Right atrium auricular region (tissue), 2 donors: Measurements from ENCODE around the gene ELMO2. TPM values are rescaled to one million over a fixed set of nuclear protein-coding genes. Genes with fewer than 3 reads are reported as not detected.

ENCODE experiments used
- DNase-seq: peaks from one replicate; pipeline ENCODE4 v3.0.0-alpha.2; 2019; ENCODE audit warnings: low spot score
- H3K27ac ChIP-seq, 2 donors: fragments of 200-600 bp; sonication (generic); 1 replicate in 1 of 2; 2 replicates in 1 of 2; pipeline ENCODE4 v1.5.1; 2016 to 2019
- H3K27me3 ChIP-seq, 2 donors: fragments of 200-600 bp; sonication (generic); one replicate each; pipeline versions ENCODE4 v1.5.1 to v1.6.0; 2017 to 2019
- H3K36me3 ChIP-seq: fragments of 200-600 bp; sonication (generic); one replicate; pipeline ENCODE4 v1.5.1; 2016
- H3K4me1 ChIP-seq, 2 donors: fragments of 200-600 bp; sonication (generic); one replicate each; pipeline versions ENCODE4 v1.5.1 to v1.6.0; 2017 to 2019
- H3K4me3 ChIP-seq, 2 donors: fragments of 200-600 bp; sonication (generic); 1 replicate in 1 of 2; 2 replicates in 1 of 2; pipeline ENCODE4 v1.5.1; 2017 to 2019; ENCODE audit warnings: mild to moderate bottlenecking in 1 of 2, moderate library complexity in 1 of 2
- H3K9me3 ChIP-seq, 2 donors: fragments of 200-600 bp; sonication (generic); one replicate each; pipeline ENCODE4 v1.5.1; 2019
- total RNA-seq, 2 donors: library from RNA; depleted of rRNA; stranded (reverse); fragments of >200 nt; gene quantifications; one replicate each; pipeline ENCODE4 v1.1.0, GENCODE V29; 2016
- TF ChIP-seq, protein P1 (sequence below), 2 donors: fragments of 200-600 bp; sonication (generic); IDR thresholded peaks; one replicate each; pipeline ENCODE4 v1.5.1; 2019; ENCODE audit warnings: antibody characterized with exemption in 2 of 2

The ELMO2 gene
- total RNA-seq, 2 donors from 2014 or later, result 29.4 to 32.7 TPM

DNA sequence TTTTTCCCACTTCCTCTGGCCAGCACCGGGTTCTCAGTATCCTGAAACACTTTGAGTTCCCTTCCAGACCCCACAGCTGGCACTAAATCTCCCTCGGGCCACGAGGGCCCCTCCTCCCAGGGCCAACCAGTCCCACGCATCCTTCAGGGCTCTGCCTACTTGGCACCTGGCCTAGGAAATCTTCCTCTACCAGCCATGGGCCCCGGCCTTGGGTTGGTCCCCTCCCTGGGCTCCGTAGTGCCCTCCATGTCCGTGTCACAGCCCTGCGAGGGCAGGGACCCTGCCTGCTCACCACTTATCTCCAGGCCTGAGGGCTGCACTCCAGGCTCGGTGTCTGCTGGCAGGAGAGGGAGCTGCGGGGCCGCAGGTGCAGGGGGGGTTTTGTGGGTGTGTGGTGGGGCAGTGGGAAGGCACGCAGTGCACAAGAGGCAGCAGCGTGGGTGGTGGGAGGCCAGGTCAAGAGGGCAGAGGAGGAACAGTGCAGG, 49.3 kb downstream of the ELMO2 start:
- no peaks in the 10 kb centered on the region for H3K9me3 ChIP-seq
- H3K36me3 ChIP-seq, result no peaks in the 10 kb centered on the region
- H3K4me3 ChIP-seq, result no peak overlapping the region
- peak overlapping the region; percentile 36 to 48 for H3K27ac ChIP-seq
- H3K27me3 ChIP-seq, result no peaks in the 10 kb centered on the region
- H3K4me1 ChIP-seq, result peaks cover 0 to 65% of the 10 kb centered on the region in 2 donors
- TF ChIP-seq, protein P1, sequence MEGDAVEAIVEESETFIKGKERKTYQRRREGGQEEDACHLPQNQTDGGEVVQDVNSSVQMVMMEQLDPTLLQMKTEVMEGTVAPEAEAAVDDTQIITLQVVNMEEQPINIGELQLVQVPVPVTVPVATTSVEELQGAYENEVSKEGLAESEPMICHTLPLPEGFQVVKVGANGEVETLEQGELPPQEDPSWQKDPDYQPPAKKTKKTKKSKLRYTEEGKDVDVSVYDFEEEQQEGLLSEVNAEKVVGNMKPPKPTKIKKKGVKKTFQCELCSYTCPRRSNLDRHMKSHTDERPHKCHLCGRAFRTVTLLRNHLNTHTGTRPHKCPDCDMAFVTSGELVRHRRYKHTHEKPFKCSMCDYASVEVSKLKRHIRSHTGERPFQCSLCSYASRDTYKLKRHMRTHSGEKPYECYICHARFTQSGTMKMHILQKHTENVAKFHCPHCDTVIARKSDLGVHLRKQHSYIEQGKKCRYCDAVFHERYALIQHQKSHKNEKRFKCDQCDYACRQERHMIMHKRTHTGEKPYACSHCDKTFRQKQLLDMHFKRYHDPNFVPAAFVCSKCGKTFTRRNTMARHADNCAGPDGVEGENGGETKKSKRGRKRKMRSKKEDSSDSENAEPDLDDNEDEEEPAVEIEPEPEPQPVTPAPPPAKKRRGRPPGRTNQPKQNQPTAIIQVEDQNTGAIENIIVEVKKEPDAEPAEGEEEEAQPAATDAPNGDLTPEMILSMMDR (IDR thresholded peaks at IDR 0.05), result no peak
- DNase-seq, result no peak

DNA sequence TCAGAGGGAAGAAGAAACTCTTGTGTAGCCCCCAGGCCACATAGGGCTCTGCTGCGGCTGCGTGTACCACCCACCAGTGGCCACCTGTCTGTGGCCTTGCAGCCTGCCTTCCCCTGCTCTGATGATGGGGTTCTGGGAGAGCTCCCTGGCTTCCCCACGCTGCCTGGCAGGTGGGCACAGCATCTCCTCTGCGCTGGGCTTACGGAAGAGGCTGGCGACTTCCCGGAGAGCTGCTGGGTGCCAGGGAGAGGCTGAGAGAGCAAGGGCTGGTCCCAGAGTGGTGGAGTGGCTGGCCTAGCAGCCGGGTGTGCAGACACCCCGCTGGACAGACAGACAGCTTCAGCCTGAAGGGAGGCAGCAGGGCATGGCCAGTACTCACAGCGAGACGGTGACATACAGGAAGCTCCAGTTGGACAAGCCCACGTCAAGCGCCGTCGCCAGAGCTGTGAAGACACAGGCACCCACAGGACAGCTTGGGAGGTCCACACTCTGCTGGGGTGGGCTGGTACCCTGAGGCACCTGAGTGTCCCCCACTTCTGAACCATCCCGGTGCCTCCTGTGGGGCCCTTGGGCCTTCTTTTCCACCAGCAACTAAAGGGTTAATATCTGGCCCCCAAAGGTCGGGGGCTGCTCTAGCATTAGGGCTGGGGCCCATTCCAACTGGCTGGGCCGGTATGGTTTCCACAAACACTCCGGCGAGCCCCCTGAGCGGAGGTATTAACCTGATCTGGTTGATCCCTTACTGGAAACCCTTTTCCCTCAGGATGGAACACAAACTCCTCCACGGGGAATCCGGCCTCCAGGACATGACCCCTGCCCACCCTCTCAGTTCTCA, 50.0 kb downstream of the ELMO2 start:
- DNase-seq, result no peak
- H3K4me3 ChIP-seq, result no peak overlapping the region
- peaks cover 0 to 59% of the 10 kb centered on the region in 2 donors for H3K4me1 ChIP-seq
- peak overlapping the region; percentile 36 to 48 for H3K27ac ChIP-seq
- no peaks in the 10 kb centered on the region for H3K27me3 ChIP-seq
- no peaks in the 10 kb centered on the region for H3K36me3 ChIP-seq
- TF ChIP-seq, protein P1 (IDR thresholded peaks at IDR 0.05), result no peak
- no peaks in the 10 kb centered on the region for H3K9me3 ChIP-seq

DNA sequence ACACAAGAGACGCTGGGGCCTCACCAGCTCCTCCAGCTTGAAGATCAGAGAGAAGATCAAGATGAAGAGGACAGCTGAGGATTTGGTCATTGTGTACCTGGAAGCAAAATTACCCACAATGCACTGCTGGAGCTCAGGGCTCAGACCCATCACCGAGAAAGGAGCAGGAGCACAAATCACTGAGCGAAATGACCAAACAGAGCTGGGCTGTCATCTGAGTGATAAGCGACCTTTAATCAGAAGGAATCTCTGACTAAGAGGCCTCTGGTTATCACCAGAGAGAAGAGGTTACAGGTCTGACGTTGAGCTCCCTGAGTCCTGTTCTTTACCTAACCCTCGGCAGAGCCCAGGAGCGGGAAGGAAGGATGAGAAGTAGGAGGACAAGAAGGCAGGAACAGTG, 50.6 kb downstream of the ELMO2 start:
- Histone ChIP-seq H3K36me3 (no peaks in the 10 kb centered on the region), H3K27me3 (no peaks in the 10 kb centered on the region), H3K9me3 (no peaks in the 10 kb centered on the region), H3K4me3 (no peak overlapping the region), H3K4me1 (peaks cover 0 to 52% of the 10 kb centered on the region in 2 donors), H3K27ac (no peak overlapping the region)
- DNase-seq, result no peak
- TF ChIP-seq, protein P1 (IDR thresholded peaks at IDR 0.05), result no peak

DNA sequence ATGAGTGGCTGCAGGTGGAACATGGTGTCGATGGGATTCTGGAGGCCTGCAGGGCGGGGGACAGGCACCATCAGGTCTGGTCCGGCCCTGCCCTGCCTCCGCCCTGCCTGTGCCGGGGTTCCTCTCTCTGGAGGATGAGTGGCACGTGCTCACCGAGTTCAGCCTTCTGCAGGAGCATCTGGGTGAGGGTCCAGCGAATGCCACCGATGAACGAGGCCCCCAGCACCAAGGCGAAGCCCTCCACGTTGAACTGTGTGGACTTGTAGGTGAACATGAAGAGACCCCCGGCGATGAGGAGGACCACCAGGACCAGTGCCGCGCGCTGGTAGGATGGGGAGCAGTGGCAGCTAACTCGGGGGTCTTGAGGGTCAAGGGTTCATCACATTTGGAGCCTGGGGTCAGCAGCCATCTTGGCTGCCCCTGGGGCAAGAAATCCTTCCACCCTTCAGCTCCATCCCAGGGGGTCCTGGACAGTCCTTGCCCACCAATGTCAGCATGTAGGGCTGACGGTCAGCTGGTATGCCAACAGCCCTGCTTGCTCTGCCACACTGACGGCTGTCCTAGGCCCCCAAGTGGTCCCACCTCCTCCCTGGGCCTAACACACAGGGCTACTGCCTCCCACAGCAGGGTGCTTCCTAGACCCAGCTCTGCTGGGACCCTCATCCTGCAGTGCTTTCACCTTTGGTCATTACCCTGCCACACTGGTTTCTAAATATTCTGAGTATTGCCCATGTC, 51.3 kb downstream of the ELMO2 start:
- Histone ChIP-seq H3K36me3 (no peaks in the 10 kb centered on the region), H3K4me1 (peaks cover 0 to 45% of the 10 kb centered on the region in 2 donors), H3K9me3 (no peaks in the 10 kb centered on the region), H3K27me3 (no peaks in the 10 kb centered on the region), H3K4me3 (no peak overlapping the region), H3K27ac (no peak overlapping the region)
- TF ChIP-seq, protein P1 (IDR thresholded peaks at IDR 0.05), result no peak
- no peak for DNase-seq

DNA sequence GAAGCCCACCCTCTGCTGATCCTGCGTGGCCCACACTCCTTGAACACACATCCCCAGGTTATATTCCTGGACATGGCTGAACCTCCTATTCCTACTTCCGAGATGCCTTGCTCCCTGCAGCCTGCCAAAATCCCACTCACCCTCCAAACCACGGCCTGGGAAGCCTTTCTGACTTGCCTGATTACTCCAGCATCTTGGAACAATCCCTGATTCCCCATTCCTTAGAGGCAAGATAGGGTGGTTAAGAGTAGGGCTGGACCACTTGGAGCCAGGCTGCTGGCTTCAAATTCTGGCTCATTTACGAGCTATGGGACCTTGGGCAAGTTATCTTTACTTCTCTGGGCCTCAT, 52.2 kb downstream of the ELMO2 start:
- no peaks in the 10 kb centered on the region for H3K27me3 ChIP-seq
- no peaks in the 10 kb centered on the region for H3K36me3 ChIP-seq
- no peak overlapping the region for H3K27ac ChIP-seq
- DNase-seq, result no peak
- H3K9me3 ChIP-seq, result no peaks in the 10 kb centered on the region
- TF ChIP-seq, protein P1 (IDR thresholded peaks at IDR 0.05), result no peak
- peaks cover 0 to 38% of the 10 kb centered on the region in 2 donors for H3K4me1 ChIP-seq
- no peak overlapping the region for H3K4me3 ChIP-seq
